Stimulated activated CD8-positive, alpha-beta memory T cell treated with anti-CD3 and anti-CD28 coated beads, Interleukin-15, amount 100 ng/mL, for 48 hours (primary cell): ENCODE data around the gene DOCK7.

Source experiments
- DNase-seq, 2 donors: peaks; one replicate each; pipeline ENCODE4 v3.0.0-alpha.2; 2020; ENCODE audit warnings: low read depth in 2 of 2

DOCK7 gene

GRCh38 chr1:62448221-62448933 is 239.8 kb downstream of the DOCK7 start:
- no peak for DNase-seq

- no peak for DNase-seq
Measured at GRCh38 chr1:62444701-62445100, 243.5 kb downstream of the DOCK7 start.

GRCh38 chr1:62439652-62440371 is 248.4 kb downstream of the DOCK7 start:
- DNase-seq = no peak

- no peak for DNase-seq
Measured at GRCh38 chr1:62438163-62438562, 250.0 kb downstream of the DOCK7 start.

GRCh38 chr1:62437273-62437940 is 250.8 kb downstream of the DOCK7 start:
- peak in 1 of 2 donors; percentile 12 for DNase-seq

GRCh38 chr1:62436466-62437272 is 251.5 kb downstream of the DOCK7 start, which contains the start of gene USP1:
Gene USP1, plus strand, starts transcription at chr1:62437049. Its CDS starts 2,819 bp downstream, at chr1:62439868.
- DNase-seq = peak; percentile 93 to 96

GRCh38 chr1:62436039-62436465 is 252.1 kb downstream of the DOCK7 start:
- peak; percentile 95 to 96 for DNase-seq

- no peak for DNase-seq
Measured at GRCh38 chr1:62435231-62436038, 252.8 kb downstream of the DOCK7 start.

- no peak for DNase-seq
Measured at GRCh38 chr1:62434618-62435001, 253.6 kb downstream of the DOCK7 start.

- DNase-seq = no peak
Measured at GRCh38 chr1:62433861-62434617, 254.1 kb downstream of the DOCK7 start.

GRCh38 chr1:62429581-62429980 is 258.6 kb downstream of the DOCK7 start:
- no peak for DNase-seq

GRCh38 chr1:62428351-62428750 is 259.8 kb downstream of the DOCK7 start:
- DNase-seq = no peak

- DNase-seq = no peak
Measured at GRCh38 chr1:62426794-62427193, 261.4 kb downstream of the DOCK7 start.

- no peak for DNase-seq
Measured at GRCh38 chr1:62426237-62426636, 261.9 kb downstream of the DOCK7 start.

- DNase-seq = no peak
Measured at GRCh38 chr1:62425041-62425440, 263.1 kb downstream of the DOCK7 start.

GRCh38 chr1:62424411-62424810 is 263.8 kb downstream of the DOCK7 start:
- DNase-seq = no peak

- DNase-seq = no peak
Measured at GRCh38 chr1:62423580-62424242, 264.5 kb downstream of the DOCK7 start.

- no peak for DNase-seq
Measured at GRCh38 chr1:62420214-62420613, 268.0 kb downstream of the DOCK7 start.

GRCh38 chr1:62417351-62417999 is 270.7 kb downstream of the DOCK7 start:
- DNase-seq = no peak
